GM21390 (cell line): ENCODE results near the gene KNG1.
"Not testable (repeated sequence)": the region's sequence is repeated elsewhere in the genome, so short reads cannot be mapped to it uniquely, and the experiment has no call there.

ENCODE experiments used
- ATAC-seq: cut with Tn5 transposase; IDR thresholded peaks from one replicate; pipeline ENCODE4 v1.9.1; 2021; ENCODE audit not compliant: unreplicated experiment

Gene KNG1

DNA sequence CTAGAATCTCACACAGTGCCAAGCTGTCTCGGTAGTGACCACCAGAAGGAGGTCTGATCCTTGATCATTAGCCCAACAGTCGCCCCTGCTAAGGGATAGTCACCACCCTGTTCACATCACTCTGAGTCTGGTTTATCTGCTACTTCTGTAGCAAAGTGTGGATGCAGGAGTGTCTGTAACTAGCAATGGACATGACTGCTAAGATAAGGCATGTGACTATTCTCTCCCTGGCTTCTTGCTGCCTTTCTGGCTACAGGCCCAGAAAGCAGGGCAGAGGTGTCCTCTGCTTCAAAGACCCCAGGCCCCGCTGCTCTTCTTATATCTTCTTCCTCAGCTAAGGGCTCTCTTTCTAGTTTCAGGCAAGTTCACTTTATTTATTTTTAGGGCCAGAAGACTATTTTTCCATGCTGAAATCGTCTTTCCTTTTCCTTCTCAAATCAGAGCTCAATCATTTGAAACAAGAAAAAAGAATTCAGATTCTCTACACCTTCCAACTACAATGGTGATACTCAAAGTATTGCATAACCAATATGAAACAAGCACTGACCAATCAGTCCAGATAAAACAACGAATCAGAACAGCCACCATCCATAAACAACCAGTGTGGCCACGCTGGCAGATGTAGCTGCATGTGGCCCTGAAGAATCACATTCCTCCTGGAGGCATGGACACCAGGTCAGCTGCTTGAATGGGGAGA lies 8.0 kb upstream of the KNG1 start:
- no peak for ATAC-seq

DNA sequence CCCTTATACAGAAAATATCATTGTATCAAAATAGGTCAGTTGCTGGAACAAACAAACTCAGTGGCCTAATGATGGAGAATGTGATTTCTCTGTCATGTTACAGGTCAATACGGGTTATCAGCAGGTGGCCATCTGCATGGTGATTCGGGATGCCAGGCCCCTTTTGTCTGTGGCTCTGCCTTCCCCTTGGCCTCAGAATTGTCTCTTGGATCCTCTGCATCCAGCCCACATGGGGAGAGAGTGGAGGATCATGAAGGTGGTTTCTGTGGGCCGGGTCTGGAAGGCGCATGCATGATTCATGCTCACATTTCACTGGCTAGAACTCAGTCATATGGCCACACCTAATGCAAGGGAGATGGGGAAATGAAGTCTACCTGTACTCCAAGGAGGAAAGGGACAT lies 6.5 kb upstream of the KNG1 start:
- not testable (repeated sequence) for ATAC-seq

DNA sequence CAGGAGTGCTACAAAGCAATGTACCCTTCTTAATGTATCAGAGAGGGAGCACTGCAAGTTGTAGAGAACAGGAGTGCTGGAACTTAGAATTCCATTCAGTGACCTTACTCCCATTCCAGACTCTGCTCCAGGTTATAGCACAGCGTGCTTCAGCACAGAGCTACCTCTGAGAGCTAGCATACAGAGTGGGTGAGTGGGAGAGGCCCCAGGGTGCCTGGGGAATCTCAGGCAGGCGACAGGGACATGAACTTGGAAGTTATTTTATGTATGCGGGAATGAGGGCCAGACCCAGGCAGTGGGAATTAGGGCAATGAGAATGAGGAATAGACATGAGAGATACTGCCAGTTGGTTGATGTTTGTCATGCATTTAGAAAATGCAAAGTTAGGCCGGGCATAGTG lies 3.7 kb upstream of the KNG1 start:
- no peak for ATAC-seq

DNA sequence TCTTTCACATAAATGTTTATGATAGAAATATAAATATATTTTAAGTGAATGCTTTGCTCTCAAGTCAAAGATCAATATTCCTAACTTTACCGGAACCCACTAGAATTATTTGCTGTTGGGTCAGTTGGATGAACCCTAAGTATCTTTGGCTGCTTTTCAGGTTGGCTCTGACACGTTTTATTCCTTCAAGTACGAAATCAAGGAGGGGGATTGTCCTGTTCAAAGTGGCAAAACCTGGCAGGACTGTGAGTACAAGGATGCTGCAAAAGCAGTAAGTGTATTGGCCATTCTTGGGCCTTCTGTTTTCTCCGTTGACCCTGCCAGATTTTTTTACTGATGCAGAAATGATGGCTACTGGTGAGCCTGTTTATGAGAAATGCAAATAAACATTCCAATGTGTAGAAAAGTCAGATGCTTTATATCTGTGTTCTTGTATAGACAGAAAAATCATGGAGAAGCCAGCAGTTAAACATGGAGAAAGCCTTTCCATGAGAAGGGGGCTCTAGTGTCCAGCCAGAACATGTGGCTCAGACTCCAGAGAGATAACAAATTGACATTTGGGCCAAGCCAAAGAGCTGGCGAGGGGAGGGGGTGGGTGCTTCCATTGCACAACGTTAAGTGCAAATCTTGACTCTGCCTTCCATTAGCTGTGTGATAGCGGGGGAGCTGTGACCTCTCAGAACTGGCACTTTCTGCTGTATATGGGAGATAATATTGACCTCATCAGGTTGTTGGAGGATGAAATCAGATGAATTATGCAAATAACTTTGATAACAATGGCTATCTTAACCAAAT lies 3.0 kb downstream of the KNG1 start:
- no peak for ATAC-seq

GRCh38 chr3:186722457-186722856 lies 5.3 kb downstream of the KNG1 start:
- ATAC-seq: no peak

DNA sequence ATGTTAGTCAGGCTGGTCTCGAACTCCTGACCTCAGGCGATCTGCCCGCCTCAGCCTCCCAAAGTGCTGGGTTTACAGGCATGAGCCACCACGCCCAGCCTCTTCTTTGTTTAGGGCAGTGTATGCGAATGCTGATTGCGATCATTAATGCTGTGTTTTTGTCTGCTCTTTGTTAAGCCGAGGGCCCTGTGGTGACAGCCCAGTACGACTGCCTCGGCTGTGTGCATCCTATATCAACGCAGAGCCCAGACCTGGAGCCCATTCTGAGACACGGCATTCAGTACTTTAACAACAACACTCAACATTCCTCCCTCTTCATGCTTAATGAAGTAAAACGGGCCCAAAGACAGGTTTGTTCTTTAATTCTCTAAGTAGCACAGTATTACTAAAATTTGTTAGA lies 7.8 kb downstream of the KNG1 start:
- ATAC-seq: no peak

DNA sequence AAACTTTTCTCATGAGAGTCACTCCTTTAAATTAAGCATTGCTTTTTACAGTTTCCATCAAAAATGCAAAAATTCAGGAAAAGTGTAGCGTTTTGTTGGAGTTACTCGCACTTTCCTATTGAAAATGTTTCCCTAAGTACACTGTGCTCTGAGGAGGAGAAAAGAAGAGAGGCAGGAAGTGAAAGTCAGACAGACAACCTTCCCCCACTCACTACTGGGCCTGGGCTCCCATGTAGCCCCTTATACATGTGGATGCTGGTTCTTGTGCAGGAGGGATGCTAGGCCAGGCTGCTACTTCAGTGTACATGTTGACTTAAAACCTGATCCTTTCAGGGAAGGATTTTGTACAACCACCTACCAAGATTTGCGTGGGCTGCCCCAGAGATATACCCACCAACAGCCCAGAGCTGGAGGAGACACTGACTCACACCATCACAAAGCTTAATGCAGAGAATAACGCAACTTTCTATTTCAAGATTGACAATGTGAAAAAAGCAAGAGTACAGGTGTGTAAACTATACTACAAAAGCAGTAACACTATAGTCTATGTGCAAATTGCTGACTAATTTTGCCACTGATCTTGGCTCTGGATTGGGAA lies 15.1 kb downstream of the KNG1 start:
- ATAC-seq: no peak

GRCh38 chr3:186742618-186743380 lies 25.6 kb downstream of the KNG1 start:
- ATAC-seq: no peak

- no peak for ATAC-seq
These were observed 26.5 kb downstream of the KNG1 start for GRCh38 chr3:186743666-186744065.

- no peak for ATAC-seq
These were observed 28.8 kb downstream of the KNG1 start for GRCh38 chr3:186746008-186746407.

GRCh38 chr3:186750316-186750715 lies 33.2 kb downstream of the KNG1 start:
- ATAC-seq: no peak

GRCh38 chr3:186751480-186751879 lies 34.3 kb downstream of the KNG1 start:
- ATAC-seq: no peak

GRCh38 chr3:186754006-186754405 lies 36.8 kb downstream of the KNG1 start:
- ATAC-seq: no peak

DNA sequence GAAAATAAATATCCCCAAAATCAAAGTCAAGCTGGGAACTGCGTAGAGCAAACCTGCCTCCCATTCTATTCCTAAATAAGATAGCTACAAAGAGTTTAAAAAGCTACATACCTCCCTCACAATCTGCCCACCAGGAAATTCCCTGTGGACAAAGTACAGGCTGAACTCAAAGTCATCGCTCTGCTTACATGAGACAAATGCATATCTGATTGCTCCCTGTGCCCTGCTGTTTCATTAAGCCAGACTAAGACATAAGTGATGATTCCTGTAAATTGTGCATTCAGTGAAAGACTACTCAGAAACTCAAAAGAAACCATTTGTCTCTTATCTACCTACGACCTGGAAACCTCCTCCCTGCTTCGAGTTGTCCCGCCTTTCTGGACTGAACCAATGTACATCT lies 37.7 kb downstream of the KNG1 start:
- no peak for ATAC-seq

DNA sequence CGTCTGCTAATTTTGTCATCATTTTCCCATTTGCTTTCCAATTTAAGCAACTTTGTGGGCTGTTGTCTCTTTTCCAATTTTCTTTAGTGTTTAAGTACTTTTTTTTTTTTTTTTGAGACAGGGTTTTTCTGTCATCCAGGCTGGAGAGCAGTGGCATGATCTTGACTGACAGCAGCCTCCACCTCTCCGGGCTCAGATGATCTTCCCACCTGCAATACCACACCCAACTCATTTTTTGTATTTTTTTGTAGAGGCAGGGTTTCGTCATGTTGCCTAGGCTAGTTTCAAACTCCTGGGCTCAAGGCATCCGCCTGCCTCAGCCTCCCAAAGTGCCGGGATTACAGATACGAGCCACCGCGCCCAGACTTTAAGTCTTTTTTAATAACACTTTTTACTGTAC lies 40.1 kb downstream of the KNG1 start:
- no peak for ATAC-seq

GRCh38 chr3:186757686-186758220 lies 40.6 kb downstream of the KNG1 start:
- no peak for ATAC-seq

DNA sequence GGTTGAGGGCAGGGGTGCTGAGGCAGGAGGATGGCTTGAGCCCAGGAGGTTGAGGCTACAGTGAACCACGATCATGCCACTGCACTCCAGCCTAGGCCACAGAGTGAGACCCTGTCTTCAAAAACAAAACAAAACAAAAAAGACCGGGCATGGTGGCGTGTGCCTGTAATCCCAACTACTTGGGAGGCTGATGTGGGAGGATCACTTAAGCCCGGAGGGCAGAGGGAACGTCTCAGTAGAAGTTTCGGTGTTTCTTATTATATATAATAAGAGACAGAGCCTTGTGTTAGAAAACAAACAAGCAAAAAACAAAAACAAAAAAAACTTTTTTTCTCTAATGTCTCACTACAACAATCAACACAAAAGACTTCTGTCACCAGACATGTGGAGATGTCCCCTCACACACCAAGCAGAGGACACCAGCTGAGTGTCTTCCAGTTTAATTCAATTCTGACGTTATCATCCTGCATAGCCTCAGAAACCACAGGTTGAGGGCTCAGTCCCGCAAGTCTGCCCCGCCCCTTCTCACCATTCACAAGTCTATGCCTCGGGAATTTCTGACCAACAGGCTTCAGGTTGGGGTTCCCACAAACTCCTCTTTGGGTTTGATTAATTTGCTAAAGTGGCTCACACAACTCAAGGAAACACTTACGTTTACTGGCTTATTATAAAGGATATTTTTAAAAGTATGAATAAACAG lies 42.2 kb downstream of the KNG1 start:
- ATAC-seq: no peak

DNA sequence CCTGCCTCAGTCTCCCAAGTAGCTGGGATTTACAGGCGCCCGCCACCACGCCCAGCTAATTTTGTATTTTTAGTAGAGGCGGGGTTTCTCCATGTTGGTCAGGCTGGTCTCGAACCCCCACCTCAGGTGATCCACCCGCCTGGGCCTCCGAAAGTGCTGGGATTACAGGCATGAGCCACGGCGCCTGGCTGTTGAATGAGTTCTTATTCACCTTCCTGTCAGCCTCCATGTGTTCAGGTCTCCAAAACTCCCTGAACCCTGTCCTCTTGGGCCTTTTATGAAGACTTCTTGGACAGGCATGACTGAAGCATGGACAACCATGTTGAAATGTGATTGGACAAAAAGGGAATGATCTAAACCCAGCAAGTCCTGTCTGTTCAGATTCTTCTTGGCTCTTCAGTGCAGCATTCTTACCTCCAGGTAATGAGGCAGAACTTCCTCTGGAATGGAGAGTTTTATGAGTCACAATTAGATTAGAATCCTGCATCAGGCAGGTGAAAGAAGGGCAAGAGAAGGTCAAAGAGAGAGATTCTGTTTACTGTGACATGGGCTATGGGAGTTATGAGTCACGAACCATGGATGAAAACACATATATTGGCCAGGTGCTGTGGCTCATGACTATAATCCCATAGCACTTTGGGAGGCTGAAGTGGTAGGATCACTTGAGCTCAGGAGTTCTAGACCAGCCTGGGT lies 43.1 kb downstream of the KNG1 start:
- ATAC-seq: no peak

DNA sequence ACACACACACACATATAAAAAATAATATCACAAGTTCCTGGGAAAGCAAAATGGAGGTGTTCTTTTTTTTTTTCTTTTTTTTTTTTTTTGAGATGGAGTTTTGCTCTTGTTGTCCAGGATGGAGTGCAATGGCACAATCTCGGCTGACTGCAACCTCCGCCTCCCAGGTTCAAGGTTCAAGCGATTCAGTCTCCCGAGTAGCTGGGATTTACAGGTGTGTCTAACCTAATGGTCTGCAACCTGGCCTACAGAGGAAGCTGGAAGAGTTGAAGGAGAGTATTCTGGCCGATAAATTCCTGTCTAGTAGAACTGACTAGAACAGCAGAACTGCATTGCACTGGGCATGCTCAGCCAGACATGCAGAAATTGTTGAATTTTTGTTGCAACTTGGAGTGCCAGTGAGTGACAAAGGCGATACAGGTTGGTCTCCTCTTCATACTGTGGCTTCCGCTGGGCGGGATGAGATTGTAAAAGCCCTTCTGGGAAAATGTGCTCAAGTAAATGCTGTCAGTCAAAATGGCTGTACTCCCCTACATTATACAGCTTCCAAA lies 43.8 kb downstream of the KNG1 start:
- ATAC-seq: no peak

DNA sequence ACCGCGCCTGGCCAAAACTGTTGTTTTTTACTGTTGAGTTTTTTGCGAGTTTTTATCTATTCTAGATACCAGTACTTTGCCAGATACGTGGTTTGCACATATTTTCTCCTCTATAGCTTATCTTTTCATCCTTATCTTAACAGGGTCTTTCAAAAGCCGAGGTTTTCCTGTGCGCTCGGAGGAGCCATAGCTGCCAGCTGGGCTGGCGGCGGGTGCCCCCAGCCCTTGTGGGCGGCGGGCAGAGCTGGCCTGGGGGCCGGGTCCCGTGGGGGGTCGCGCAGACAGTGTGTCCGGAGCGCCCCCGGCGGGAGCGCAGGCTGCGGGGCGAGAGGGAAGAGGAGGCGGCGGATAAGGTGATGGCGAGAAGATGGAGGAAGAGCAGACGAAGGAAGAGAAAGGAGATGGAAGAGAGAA lies 55.1 kb downstream of the KNG1 start:
- peak; percentile 27 for ATAC-seq
